Measurements from ENCODE around the gene FLVCR2.
A peak's percentile ranks its signal among the peaks of the same experiment; 100 is the strongest.
"Not testable (repeated sequence)": the region's sequence is repeated elsewhere in the genome, so short reads cannot be mapped to it uniquely, and the experiment has no call there.

FLVCR2 gene

GRCh38 chr14:75667099-75667765 is 88.8 kb downstream of the FLVCR2 start:
- no peak for DNase-seq (ENCODE audit: low read depth)

- DNase-seq (ENCODE audit: low read depth) = no peak
These were observed 94.3 kb downstream of the FLVCR2 start for GRCh38 chr14:75672605-75673192.

GRCh38 chr14:75673345-75674035 is 95.1 kb downstream of the FLVCR2 start:
- DNase-seq (ENCODE audit: low read depth) = no peak

- no peak for DNase-seq (ENCODE audit: low read depth)
These were observed 97.0 kb downstream of the FLVCR2 start for GRCh38 chr14:75675265-75675960.

- no peak for DNase-seq (ENCODE audit: low read depth)
These were observed 107.5 kb downstream of the FLVCR2 start for GRCh38 chr14:75685910-75686309.

- DNase-seq (ENCODE audit: low read depth) = peak; percentile 40
These were observed 110.6 kb downstream of the FLVCR2 start for GRCh38 chr14:75689012-75689411.

GRCh38 chr14:75690010-75690409 is 111.6 kb downstream of the FLVCR2 start:
- DNase-seq (ENCODE audit: low read depth) = no peak

- DNase-seq (ENCODE audit: low read depth) = not testable (repeated sequence)
These were observed 116.6 kb downstream of the FLVCR2 start for GRCh38 chr14:75695025-75695424.

GRCh38 chr14:75697386-75697785 is 119.0 kb downstream of the FLVCR2 start:
- no peak for DNase-seq (ENCODE audit: low read depth)

All from EH (cell line).